Measurements from ENCODE around the gene IQSEC1. TPM values are rescaled to one million over a fixed set of nuclear protein-coding genes. Genes with fewer than 3 reads are reported as not detected.

The IQSEC1 gene
- total and polyA plus RNA-seq, 2 experiments from 2014 or later: 8.0 to 51.9 TPM

- TF ChIP-seq ZNF462 (CRISPR knock-in tag; IDR thresholded peaks at IDR 0.05): no peak
- TF ChIP-seq NANOG (IDR thresholded peaks at IDR 0.05; ENCODE audit: borderline replicate concordance): no peak
These were observed 20.9 kb downstream of the IQSEC1 start (continued) for GRCh38 chr3:13052191-13052820.

DNA sequence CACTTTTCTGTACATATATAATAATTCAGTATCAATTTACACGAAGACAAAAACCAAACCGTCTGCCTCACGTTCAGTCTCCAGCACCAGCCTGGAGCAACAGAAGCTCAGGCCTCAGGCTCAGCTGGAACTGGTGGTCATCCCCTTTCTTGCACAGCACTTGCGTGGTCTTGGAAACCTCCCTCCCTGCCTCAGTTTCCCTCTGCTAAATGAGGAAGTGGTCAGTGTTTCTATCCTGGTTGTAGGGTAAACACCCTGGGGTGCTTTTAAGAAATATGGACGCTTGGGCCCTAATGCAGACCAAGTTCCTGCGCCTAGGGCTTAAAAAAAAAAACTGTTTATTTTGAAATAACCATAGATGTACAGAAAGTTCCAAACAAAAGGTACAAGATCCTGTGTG is 21.6 kb downstream of the IQSEC1 start:
- no peak for DNase-seq (ENCODE audit: low spot score)
- Mint-ChIP-seq H3K27me3 (ENCODE audit: insufficient read depth, low read depth, poor library complexity) (peaks cover 3% of the 10 kb centered on the region), H3K36me3 (ENCODE audit: low read depth) (no peaks in the 10 kb centered on the region), H3K27ac (no peak overlapping the region), H3K4me3 (no peak overlapping the region), H3K9me3 (no peaks in the 10 kb centered on the region; the same call in 2 of the 3 replicates), H3K4me1 (peaks cover 16% of the 10 kb centered on the region)
- H3F3A ChIP-seq (replicated peaks; ENCODE audit: low read depth): no peaks in the 10 kb centered on the region
- no peaks in the 10 kb centered on the region for H3K79me2 ChIP-seq (replicated peaks; ENCODE audit: insufficient read depth)
- H3K9me2 ChIP-seq (ENCODE audit: insufficient read depth): no peaks in the 10 kb centered on the region
- no peak overlapping the region for H3K27ac ChIP-seq (ENCODE audit: low read depth)
- no peak overlapping the region for H3K4me3 ChIP-seq
- no peak overlapping the region for H2AFZ ChIP-seq
- peaks cover 3% of the 10 kb centered on the region; the same call in 1 of the 2 replicates for H4K20me1 ChIP-seq (replicated peaks; ENCODE audit: insufficient read depth)
- no peak overlapping the region; the same call in 1 of the 2 replicates for H3K4me2 ChIP-seq
- no peaks in the 10 kb centered on the region for H3K36me3 ChIP-seq (ENCODE audit: insufficient read depth)
- TF ChIP-seq NANOG (IDR thresholded peaks at IDR 0.05; ENCODE audit: borderline replicate concordance): no peak
- no peak for TF ChIP-seq CTCF (conservative IDR thresholded peaks at IDR 0.05; ENCODE audit: low read depth in 2 of 2)
- no peak for TF ChIP-seq POLR2AphosphoS5 (IDR thresholded peaks at IDR 0.05; ENCODE audit: low read depth)
- no peak for TF ChIP-seq CREB1 (CRISPR knock-in tag; IDR thresholded peaks at IDR 0.05; ENCODE audit: low read depth)
- no peak for TF ChIP-seq STAT1 (IDR thresholded peaks at IDR 0.05; ENCODE audit: unreplicated experiment)
- TF ChIP-seq ETS1 (IDR thresholded peaks at IDR 0.05): no peak
- TF ChIP-seq EZH2phosphoT487 (IDR thresholded peaks at IDR 0.05; ENCODE audit: unreplicated experiment): no peak
- TF ChIP-seq, protein P1, sequence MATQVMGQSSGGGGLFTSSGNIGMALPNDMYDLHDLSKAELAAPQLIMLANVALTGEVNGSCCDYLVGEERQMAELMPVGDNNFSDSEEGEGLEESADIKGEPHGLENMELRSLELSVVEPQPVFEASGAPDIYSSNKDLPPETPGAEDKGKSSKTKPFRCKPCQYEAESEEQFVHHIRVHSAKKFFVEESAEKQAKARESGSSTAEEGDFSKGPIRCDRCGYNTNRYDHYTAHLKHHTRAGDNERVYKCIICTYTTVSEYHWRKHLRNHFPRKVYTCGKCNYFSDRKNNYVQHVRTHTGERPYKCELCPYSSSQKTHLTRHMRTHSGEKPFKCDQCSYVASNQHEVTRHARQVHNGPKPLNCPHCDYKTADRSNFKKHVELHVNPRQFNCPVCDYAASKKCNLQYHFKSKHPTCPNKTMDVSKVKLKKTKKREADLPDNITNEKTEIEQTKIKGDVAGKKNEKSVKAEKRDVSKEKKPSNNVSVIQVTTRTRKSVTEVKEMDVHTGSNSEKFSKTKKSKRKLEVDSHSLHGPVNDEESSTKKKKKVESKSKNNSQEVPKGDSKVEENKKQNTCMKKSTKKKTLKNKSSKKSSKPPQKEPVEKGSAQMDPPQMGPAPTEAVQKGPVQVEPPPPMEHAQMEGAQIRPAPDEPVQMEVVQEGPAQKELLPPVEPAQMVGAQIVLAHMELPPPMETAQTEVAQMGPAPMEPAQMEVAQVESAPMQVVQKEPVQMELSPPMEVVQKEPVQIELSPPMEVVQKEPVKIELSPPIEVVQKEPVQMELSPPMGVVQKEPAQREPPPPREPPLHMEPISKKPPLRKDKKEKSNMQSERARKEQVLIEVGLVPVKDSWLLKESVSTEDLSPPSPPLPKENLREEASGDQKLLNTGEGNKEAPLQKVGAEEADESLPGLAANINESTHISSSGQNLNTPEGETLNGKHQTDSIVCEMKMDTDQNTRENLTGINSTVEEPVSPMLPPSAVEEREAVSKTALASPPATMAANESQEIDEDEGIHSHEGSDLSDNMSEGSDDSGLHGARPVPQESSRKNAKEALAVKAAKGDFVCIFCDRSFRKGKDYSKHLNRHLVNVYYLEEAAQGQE (IDR thresholded peaks at IDR 0.05; ENCODE audit: unreplicated experiment): no peak
- ATAC-seq: no peak
- no peaks in the 10 kb centered on the region for H3K27me3 ChIP-seq (ENCODE audit: insufficient read depth)
- no peaks in the 10 kb centered on the region for H3K4me1 ChIP-seq (ENCODE audit: insufficient read depth)
